Left ventricle myocardium inferior (tissue), 1 donor: ENCODE measurements around the gene FOXN3. TPM values are rescaled to one million over a fixed set of nuclear protein-coding genes. Genes with fewer than 3 reads are reported as not detected.
A peak's percentile ranks its signal among the peaks of the same experiment; 100 is the strongest.

Source experiments
- DNase-seq: peaks from one replicate; pipeline ENCODE4 v3.0.0-alpha.2; 2020
- H3K27ac ChIP-seq: fragments of 200-600 bp; replicated peaks from 2 replicates; pipeline ENCODE4 v1.8.0; 2021
- H3K27me3 ChIP-seq: fragments of 200-600 bp; 2 replicates; pipeline ENCODE4 v1.8.0; 2021; ENCODE audit warnings: low read depth
- H3K36me3 ChIP-seq: fragments of 200-600 bp; 2 replicates; pipeline ENCODE4 v1.8.0; 2021
- H3K4me1 ChIP-seq: fragments of 200-600 bp; 2 replicates; pipeline ENCODE4 v1.8.0; 2021
- H3K4me3 ChIP-seq: fragments of 200-600 bp; 2 replicates; pipeline ENCODE4 v1.8.0; 2021; ENCODE audit warnings: mild to moderate bottlenecking, moderate library complexity
- H3K9me3 ChIP-seq: fragments of 200-600 bp; replicated peaks from 2 replicates; pipeline ENCODE4 v1.8.0; 2021
- CTCF ChIP-seq: fragments of 200-600 bp; IDR thresholded peaks from 2 replicates; pipeline ENCODE4 v1.8.0; 2021; ENCODE audit warnings: antibody characterized with exemption, mild to moderate bottlenecking, borderline replicate concordance
- intact Hi-C: fragments of 100-400 bp; cut with micrococcal nuclease; formaldehyde crosslinking; loops from one replicate; pipeline ENCODE4 v1.11.0; 2022
- total RNA-seq: library from RNA; stranded (reverse); fragmentation: NEBNext Ultra II Directional; extraction: Animal tissue kit (Norgen Biotek cat#: 25700); gene quantifications from one replicate; pipeline ENCODE4 v1.2.1, GENCODE V29; 2021
- donor health status: DM: no; HTN: yes; CAD: no; lungs with severe emphysema.

The FOXN3 gene
- total RNA-seq, 1 donor from 2014 or later, result 120 TPM

GRCh38 chr14:89330236-89331002, 86.6 kb downstream of the FOXN3 start:
- H3K9me3 ChIP-seq, result no peaks in the 10 kb centered on the region
- intact Hi-C loops, result no loop called here
- no peak for TF ChIP-seq CTCF
- DNase-seq, result peak; percentile 33
- peaks cover 7% of the 10 kb centered on the region for H3K36me3 ChIP-seq
- H3K27ac ChIP-seq, result peak overlapping the region; percentile 2
- H3K4me3 ChIP-seq, result no peak overlapping the region
- peaks cover 15% of the 10 kb centered on the region for H3K4me1 ChIP-seq
- H3K27me3 ChIP-seq, result no peaks in the 10 kb centered on the region

DNA sequence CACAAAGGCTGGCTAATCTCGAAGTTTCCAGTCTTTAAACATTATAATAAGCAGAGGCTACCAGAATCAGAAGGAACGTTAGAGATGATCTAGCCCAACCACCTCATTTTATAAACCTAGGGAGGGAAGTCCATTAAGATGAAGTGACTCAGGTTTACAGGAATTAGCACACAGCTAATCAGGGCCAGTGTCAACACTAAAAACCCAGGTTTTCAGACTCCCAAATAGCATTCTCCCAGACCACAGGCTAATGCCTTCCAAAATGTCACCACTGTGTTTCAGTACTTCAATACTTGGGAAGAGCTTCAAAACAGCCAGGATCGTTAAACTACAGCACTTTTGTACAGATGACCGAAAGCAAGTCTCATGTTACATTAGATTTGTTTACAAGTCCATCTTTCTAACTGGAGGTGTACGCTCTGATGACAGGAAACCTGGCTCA, 89.2 kb downstream of the FOXN3 start:
- no peak overlapping the region for H3K27ac ChIP-seq
- H3K36me3 ChIP-seq, result peaks cover 8% of the 10 kb centered on the region
- no peak for TF ChIP-seq CTCF
- no peak overlapping the region for H3K4me3 ChIP-seq
- H3K27me3 ChIP-seq, result no peaks in the 10 kb centered on the region
- intact Hi-C loops, result no loop called here
- no peak for DNase-seq
- H3K4me1 ChIP-seq, result peaks cover 16% of the 10 kb centered on the region
- H3K9me3 ChIP-seq, result no peaks in the 10 kb centered on the region

DNA sequence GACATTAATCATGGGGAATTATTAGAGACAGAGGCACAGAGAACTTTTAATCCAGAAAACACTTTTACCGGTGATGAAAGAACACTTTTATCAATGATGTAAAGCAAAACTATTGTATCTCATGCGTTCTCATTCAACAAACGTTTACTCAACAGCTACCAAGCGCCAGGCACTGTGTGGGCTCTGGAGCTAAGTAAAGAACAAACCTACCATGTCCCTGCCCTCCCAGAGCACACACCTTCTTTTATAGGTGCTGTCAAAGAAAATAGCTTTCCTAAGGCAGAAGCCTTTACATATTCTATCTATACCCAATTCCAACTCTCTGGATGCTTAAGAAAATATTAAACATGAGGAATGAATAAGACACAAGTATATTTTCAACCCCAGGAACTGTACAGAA, 91.1 kb downstream of the FOXN3 start:
- peaks cover 31% of the 10 kb centered on the region for H3K4me1 ChIP-seq
- TF ChIP-seq CTCF, result no peak
- intact Hi-C loops, result no loop called here

GRCh38 chr14:89325299-89325883, 91.6 kb downstream of the FOXN3 start:
- Histone ChIP-seq H3K36me3 (peaks cover 8% of the 10 kb centered on the region), H3K4me1 (peaks cover 32% of the 10 kb centered on the region), H3K4me3 (no peak overlapping the region), H3K9me3 (no peaks in the 10 kb centered on the region), H3K27me3 (no peaks in the 10 kb centered on the region), H3K27ac (no peak overlapping the region)
- intact Hi-C loops, result no loop called here
- no peak for TF ChIP-seq CTCF
- no peak for DNase-seq

More for the DNA sequence above, 91.1 kb downstream of the FOXN3 start:
- Histone ChIP-seq H3K27ac (no peak overlapping the region), H3K4me3 (no peak overlapping the region), H3K36me3 (peaks cover 8% of the 10 kb centered on the region), H3K9me3 (no peaks in the 10 kb centered on the region), H3K27me3 (no peaks in the 10 kb centered on the region)
- DNase-seq, result no peak

DNA sequence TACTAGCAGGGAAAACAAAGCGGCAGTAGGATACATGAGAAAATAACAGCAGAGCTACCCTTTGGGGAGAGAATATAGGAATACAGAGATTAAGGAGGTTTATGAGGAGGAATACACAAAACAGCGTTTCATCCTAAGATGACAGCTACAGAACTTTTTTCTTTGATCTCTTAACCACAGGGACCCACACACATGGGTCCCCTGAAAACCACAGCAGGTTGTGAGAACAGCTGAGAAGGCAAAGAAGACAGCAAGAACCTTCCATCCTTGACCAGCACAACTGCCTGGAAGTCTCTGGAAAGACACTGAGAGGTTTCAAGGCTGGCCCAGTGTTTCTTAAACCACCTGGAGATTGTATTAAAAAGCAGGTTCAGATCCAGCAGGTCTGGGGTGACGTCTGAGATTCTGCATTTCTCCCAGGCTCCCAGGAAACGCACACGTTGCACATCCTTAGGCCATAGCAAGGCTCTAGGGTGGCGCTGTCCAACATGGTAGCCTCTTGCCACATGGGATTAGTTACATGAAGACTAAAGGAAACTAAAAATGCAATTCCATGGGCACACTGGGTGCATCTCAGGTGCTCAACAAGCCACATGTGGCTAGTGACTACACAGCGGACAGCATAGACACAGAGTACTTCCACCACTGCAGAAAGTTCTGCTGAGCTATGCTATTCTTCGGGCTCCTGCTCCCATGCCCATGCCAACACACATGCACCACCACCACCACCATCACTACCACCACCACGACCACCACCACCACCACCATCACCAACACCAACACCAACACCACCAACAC, 92.3 kb downstream of the FOXN3 start:
- no peak for DNase-seq
- Histone ChIP-seq H3K27me3 (no peaks in the 10 kb centered on the region), H3K36me3 (peaks cover 8% of the 10 kb centered on the region), H3K4me1 (peaks cover 32% of the 10 kb centered on the region), H3K27ac (no peak overlapping the region), H3K4me3 (no peak overlapping the region), H3K9me3 (no peaks in the 10 kb centered on the region)
- intact Hi-C loops, result no loop called here
- no peak for TF ChIP-seq CTCF
